HG02588 (cell line): Measurements from ENCODE around the gene AADACL4.
"Not testable (repeated sequence)": the region's sequence is repeated elsewhere in the genome, so short reads cannot be mapped to it uniquely, and the experiment has no call there.

ENCODE experiments used
- ATAC-seq: cut with Tn5 transposase; IDR thresholded peaks from one replicate; pipeline ENCODE4 v1.9.1; 2021; ENCODE audit warnings: mild to moderate bottlenecking, moderate library complexity; ENCODE audit not compliant: unreplicated experiment

The AADACL4 gene

GRCh38 chr1:12629511-12629956, 14.4 kb upstream of the AADACL4 start:
- no peak for ATAC-seq

GRCh38 chr1:12629985-12630760, 13.7 kb upstream of the AADACL4 start:
- no peak for ATAC-seq

- ATAC-seq = no peak
These were observed 12.8 kb upstream of the AADACL4 start for GRCh38 chr1:12630946-12631530.

- no peak for ATAC-seq
These were observed 12.3 kb upstream of the AADACL4 start for GRCh38 chr1:12631571-12631970.

GRCh38 chr1:12634156-12634555, 9.7 kb upstream of the AADACL4 start:
- no peak for ATAC-seq

GRCh38 chr1:12634696-12635202, 9.1 kb upstream of the AADACL4 start:
- ATAC-seq = no peak

- ATAC-seq = no peak
These were observed 7.6 kb upstream of the AADACL4 start for GRCh38 chr1:12636098-12636950.

- ATAC-seq = no peak
These were observed 6.2 kb upstream of the AADACL4 start for GRCh38 chr1:12637693-12638092.

GRCh38 chr1:12640237-12640957, 3.5 kb upstream of the AADACL4 start:
- no peak for ATAC-seq

GRCh38 chr1:12640958-12641272, 3.0 kb upstream of the AADACL4 start:
- ATAC-seq = no peak

GRCh38 chr1:12643079-12643478, 806 bp upstream of the AADACL4 start:
- ATAC-seq = no peak

- no peak for ATAC-seq
These were observed 352 bp downstream of the AADACL4 start for GRCh38 chr1:12644237-12644636.

- no peak for ATAC-seq
These were observed 944 bp downstream of the AADACL4 start for GRCh38 chr1:12644829-12645228.

GRCh38 chr1:12645401-12645800, 1.5 kb downstream of the AADACL4 start:
- ATAC-seq = not testable (repeated sequence)

- no peak for ATAC-seq
These were observed 4.9 kb downstream of the AADACL4 start for GRCh38 chr1:12648741-12649140.

GRCh38 chr1:12649971-12650421, 6.1 kb downstream of the AADACL4 start:
- no peak for ATAC-seq

GRCh38 chr1:12654004-12654567, 10.2 kb downstream of the AADACL4 start:
- ATAC-seq = no peak

- ATAC-seq = no peak
These were observed 10.8 kb downstream of the AADACL4 start for GRCh38 chr1:12654657-12655056.

- no peak for ATAC-seq
These were observed 12.7 kb downstream of the AADACL4 start for GRCh38 chr1:12656575-12656974.

- no peak for ATAC-seq
These were observed 13.4 kb downstream of the AADACL4 start for GRCh38 chr1:12657060-12657884.
